Activated gamma-delta T cell treated with anti-CD3 and anti-CD28 coated beads, Interleukin-2, amount 50 U/mL, for 16 hours (primary cell): Measurements from ENCODE around the gene DLGAP1.

Experiments
- DNase-seq: peaks from one replicate; pipeline ENCODE4 v3.0.0-alpha.2; 2020; ENCODE audit warnings: low read depth

Gene DLGAP1

GRCh38 chr18:3773303-3773702, 681.8 kb downstream of the DLGAP1 start:
- no peak for DNase-seq

DNA sequence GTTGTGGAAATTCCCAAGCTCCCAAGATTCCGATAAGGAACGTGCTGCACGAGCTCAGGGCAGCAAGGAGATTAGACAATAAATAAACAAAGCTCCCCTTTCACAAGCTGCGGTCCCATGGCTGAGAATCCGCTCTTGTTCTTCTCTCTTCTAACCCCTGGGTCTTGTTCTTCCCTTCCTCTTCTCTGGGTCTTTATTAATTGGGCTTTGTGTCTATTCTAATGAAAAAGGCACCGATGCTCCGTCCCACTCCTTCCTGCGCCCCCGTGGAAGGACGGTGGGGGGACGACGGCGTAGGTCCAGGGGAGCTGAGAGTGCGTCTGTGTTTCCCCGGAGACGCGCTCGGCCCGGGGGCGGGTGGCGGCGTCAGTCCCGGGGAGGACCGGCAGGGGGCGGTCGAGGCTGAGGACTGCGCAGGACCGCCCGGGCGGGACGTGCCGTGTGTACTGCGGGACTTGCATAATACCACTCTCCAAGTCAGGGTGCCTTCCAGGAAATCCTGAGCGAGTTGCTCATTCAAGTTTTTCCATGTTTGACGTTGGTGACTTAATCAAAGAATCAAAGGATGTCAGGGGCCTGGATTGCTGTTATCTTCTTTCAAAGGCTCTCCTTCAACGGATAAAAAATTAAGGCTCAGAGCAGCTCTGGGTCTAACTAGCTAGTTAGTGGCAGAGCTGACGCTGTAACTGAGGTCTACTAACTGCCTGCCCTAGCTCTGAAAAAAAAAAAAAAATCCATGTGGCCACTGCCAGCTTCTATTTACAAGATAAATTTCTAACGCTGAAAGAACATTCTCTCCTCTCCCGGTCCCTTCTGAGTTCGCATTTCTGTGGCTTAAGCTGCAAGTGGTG, 683.8 kb downstream of the DLGAP1 start:
- peak; percentile 56 for DNase-seq

GRCh38 chr18:3761266-3761665, 693.8 kb downstream of the DLGAP1 start:
- no peak for DNase-seq

DNA sequence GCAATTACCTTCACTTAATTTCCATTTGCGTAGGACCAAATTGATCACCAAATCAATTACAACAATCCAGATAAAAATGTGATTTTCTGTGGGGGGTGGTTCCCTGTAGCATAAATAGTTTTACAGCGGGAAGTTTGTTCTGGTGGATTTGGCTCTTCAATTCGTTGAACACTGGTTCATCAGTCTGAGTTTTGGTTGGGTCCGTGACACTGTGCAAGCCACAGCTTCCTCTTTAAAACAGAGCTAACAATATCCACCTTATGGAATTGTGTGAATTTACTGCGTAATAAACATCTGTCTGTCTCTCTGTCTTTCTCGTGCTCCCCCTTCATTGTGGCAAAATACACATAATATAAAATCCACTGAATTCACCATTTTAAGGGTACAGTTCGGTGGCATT, 694.4 kb downstream of the DLGAP1 start:
- no peak for DNase-seq

DNA sequence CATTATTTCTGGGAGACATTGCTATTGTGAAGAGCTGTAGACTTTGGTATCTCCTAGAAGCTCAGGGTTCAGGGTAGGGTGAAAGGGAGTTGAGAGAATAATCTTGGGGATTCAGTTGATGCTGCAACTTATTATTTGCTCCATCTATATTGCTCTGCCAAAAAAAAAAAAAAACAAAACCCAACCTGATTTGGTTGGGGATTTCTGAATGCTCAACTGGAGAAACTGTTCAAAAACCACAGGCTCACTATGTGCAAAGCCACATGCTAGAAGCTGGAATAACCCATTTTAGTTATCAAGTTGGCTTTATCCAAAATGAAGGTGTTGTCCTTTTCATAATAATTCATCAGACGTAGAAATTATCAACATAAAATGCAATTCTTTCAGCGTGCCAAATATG, 696.0 kb downstream of the DLGAP1 start:
- DNase-seq = no peak

GRCh38 chr18:3758531-3758930, 696.6 kb downstream of the DLGAP1 start:
- no peak for DNase-seq

DNA sequence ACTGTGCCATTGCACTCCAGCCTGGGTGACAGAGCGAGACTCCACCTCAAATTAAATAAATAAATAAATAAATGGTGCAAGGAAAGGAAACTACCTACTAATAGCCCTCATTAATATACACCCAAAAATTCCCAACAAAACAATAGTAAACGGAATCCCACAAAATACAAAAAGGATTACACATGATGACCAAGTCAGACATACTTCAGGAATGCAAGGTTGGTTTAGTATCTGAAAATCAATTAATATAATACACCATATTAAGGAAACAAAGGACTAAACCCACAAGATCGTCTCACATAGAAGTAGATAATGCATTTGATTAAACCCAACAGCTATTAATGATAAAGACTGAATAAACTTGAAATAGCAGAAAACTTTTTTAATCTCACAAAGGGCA, 697.7 kb downstream of the DLGAP1 start:
- DNase-seq = no peak

DNA sequence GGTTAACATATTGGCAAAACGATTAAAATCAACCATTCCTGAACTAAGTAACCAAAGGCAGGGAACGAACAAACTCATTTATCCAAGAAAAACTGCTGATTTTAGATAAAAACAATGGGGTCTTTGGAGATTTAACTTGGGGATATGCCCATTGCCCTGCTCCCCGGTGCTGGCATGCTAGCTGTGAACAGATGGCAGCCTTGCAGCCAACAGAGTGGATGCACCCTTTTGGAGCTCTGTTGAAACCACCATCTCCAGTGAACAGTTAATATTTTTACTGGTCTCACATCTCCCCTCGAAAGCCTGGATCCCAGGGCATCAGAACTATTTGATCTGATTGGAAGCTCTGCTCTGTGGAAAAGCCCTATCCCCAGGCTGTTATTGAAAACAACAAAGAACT, 702.0 kb downstream of the DLGAP1 start:
- DNase-seq = no peak

GRCh38 chr18:3748086-3748485, 707.0 kb downstream of the DLGAP1 start:
- no peak for DNase-seq

GRCh38 chr18:3747176-3747973, 707.7 kb downstream of the DLGAP1 start:
- DNase-seq = no peak

DNA sequence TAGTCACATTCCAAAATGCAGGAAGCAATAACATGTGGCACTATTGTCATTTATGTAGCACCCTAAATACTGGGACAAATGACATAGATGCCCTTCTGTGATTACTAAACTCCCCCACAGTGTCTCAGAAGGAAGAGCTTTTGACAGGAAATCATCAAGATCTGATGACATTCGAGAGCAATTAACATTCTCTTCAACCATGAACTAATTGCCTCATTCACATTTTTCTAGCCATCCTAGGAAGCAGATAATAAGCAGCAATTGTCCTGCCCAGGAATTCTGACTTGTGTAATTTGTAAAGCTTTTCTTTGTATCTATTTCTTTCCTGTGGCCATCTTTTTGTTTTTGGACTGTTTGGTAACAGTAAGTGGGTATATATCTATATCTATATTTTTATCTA, 712.6 kb downstream of the DLGAP1 start:
- no peak for DNase-seq

- no peak for DNase-seq
Observed at GRCh38 chr18:3741333-3741732, 713.8 kb downstream of the DLGAP1 start.

- DNase-seq = no peak
Observed at GRCh38 chr18:3728704-3729437, 726.2 kb downstream of the DLGAP1 start.

DNA sequence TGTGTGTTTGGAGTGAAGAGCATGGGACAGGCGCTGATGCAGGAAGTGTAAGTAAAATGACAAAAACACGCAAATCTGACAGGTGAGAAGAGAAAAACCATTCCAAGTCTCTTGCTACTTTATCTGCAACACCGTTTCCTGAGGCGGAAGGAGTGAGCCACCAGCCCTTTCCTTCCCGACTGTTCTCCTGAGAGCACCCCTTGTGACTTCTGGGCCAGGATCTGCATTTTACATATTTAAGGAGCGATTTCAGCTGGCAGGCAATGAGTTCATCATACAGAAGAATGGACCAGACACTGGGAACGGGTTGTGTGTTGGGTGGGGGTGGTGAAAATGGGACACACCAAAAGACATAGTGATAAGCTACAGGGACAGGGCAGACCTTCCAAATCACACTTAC, 727.8 kb downstream of the DLGAP1 start:
- DNase-seq = no peak

DNA sequence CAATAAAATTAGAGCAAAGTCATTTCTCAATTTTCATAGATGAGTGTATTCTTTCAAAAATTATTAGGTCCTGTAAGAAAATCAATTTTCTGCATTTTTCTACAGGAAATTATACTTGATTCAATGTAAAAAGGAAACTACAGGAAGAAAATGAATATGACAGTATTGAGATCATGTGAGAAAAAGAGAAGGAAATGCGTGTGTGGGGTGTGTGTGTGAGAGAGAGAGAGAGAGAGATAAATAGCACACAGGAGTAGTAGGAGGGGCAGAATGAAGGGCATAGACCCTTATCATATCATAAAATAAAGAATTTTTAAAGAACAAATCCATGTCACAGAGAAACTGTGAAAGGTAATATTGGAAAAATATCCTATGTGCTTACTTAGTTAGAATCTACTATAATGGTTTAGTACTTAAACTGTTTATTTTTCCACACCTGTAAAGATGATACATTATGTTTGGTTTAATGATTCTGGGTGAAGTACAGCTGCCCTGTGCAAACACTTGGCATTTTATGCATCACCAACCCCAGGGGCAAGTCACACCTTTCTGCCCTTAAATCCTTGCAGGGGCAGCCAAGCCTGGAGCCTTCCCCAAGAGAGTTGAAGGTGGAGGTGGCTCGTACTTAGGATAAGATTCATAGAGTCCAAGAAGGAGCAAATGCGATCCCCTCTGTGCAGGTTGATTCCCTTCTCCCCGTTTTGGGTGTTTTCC, 728.7 kb downstream of the DLGAP1 start:
- DNase-seq = no peak

- DNase-seq = no peak
Observed at GRCh38 chr18:3725115-3725514, 730.0 kb downstream of the DLGAP1 start.

DNA sequence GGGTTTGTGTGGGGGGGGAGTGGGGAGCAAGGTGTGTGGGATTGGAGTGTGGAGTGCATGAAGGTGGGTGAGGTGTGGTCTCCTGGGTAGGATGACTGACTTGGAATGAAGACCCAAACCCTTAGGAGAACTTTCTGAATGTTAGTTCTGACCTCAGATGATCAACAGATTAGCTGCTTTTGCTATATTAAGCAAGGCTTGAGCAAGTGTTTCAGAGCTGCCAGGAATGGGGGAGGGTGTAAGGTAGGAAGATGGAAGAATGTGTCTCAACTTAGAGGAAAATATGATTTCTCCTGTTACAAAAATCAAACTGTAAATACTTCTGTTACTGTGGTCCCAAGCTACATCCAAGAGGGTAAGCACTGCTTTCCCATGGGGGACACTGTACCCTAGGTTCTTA, 731.6 kb downstream of the DLGAP1 start:
- DNase-seq = no peak

- no peak for DNase-seq
Observed at GRCh38 chr18:3722649-3723433, 732.3 kb downstream of the DLGAP1 start.

DNA sequence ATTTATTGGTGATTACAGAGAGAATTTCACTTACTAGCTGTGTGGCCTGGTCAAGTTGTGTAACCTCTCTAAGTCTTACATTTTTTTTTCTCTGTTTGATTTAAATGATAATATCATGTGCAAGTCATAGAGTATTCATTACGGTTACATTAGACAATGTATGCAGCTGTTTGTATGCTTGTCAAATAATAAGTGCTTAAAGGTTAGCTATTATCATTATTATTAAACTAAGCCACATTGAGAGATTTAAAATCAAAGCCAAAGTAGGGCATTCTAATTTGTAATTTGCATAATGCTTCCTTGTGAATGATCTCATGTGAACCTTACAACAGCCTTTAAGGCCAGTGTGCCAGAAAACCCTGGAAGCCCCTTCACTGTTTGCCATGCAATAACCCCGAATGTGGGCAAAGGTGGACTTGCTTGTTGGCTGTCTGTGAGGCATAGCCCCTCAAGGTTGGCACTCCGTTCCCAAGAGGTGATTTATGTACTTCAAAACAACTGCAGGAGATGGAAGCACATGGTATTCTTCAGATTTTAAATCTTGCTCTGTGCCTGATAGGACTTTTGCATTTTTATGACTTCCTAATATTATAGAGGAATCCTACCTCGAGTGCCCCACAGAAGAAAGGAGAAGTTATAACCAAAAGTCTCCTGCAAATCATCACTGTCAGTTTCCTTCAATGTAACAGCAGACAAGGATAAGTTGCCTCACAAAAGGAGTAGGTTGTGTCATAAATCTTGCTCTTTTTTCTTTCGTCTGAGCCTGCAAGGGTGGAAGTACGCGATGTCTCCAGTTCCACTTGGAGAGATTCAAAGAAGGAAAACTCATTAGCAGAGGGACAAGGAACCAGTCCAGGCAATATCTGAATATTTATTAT, 733.1 kb downstream of the DLGAP1 start:
- no peak for DNase-seq
